Peyer's patch (tissue), 4 donors: ENCODE measurements around the gene DOHH.

Source experiments
- POLR2A ChIP-seq, 2 donors: fragments of 450-650 bp; IDR thresholded peaks; one replicate each; pipeline ENCODE4 v1.5.1; 2017; ENCODE audit warnings: antibody characterized with exemption in 2 of 2, mild to moderate bottlenecking in 2 of 2, moderate library complexity in 2 of 2
- TF ChIP-seq, protein P1 (sequence below), 6 experiments: fragments of 450-650 bp in 4 of 6; fragments of 200-600 bp in 2 of 6; sonication (generic) in 1 of 6; IDR thresholded peaks; one replicate each; pipeline ENCODE4 v1.5.1; 2017 to 2019; ENCODE audit warnings: antibody characterized with exemption in 6 of 6, mild to moderate bottlenecking in 3 of 6, moderate library complexity in 1 of 6

- TF ChIP-seq, protein P1, sequence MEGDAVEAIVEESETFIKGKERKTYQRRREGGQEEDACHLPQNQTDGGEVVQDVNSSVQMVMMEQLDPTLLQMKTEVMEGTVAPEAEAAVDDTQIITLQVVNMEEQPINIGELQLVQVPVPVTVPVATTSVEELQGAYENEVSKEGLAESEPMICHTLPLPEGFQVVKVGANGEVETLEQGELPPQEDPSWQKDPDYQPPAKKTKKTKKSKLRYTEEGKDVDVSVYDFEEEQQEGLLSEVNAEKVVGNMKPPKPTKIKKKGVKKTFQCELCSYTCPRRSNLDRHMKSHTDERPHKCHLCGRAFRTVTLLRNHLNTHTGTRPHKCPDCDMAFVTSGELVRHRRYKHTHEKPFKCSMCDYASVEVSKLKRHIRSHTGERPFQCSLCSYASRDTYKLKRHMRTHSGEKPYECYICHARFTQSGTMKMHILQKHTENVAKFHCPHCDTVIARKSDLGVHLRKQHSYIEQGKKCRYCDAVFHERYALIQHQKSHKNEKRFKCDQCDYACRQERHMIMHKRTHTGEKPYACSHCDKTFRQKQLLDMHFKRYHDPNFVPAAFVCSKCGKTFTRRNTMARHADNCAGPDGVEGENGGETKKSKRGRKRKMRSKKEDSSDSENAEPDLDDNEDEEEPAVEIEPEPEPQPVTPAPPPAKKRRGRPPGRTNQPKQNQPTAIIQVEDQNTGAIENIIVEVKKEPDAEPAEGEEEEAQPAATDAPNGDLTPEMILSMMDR (IDR thresholded peaks at IDR 0.05): no peak
- TF ChIP-seq POLR2A (IDR thresholded peaks at IDR 0.05): no peak
Measured at GRCh38 chr19:3533033-3533432, 32.6 kb upstream of the DOHH start.
